ENCODE results near the gene PCDH1. TPM values are rescaled to one million over a fixed set of nuclear protein-coding genes. Genes with fewer than 3 reads are reported as not detected.

PCDH1 gene
- total RNA-seq, 1 experiment from 2014 or later = 9.9 TPM

DNA sequence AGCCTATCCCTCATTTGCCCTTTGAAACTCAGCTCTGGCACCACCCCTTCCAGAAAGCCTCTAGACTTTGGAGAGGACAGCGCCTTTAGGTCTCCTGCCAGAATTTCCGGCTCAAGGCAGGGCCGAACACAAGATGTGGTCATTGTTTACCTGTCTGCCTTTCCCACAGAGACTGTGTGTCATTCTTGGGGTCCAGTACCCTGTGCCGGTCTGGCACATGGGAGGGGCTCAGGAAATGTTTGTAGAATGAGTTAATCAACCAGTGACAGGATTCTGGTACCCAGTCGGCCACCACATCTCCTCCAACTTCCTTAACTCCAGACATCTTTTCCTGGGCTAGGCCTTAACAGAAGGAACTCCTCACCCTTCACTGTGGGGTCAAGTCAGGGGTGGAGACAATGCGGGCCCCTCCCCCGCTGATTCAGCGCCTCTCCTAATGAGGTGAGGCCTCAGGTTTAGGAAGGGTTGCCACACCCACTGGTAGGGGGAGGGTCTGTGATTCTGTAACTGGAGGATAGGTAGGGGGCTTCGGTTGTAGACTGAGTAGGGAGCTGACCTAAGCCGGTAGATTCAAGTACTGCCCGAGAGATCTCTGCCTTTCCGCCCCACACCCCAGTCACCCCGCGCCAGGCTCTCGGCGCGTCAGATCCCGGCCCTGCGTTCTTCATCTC is 29.3 kb downstream of the PCDH1 start:
- H3K27ac Mint-ChIP-seq (ENCODE audit: low read depth, unreplicated experiment) = peak overlapping the region; percentile 75
- H3K9me3 Mint-ChIP-seq (ENCODE audit: unreplicated experiment) = no peaks in the 10 kb centered on the region
- DNase-seq (ENCODE audit: unreplicated experiment) = peak; percentile 94
- H3K27me3 Mint-ChIP-seq (ENCODE audit: insufficient read depth, unreplicated experiment) = no peaks in the 10 kb centered on the region
- intact Hi-C loops (cut with micrococcal nuclease) = loop anchor here (2.0 kb wide), 2 partner anchors 28 to 30 kb away; partner anchors contain the start of gene PCDH1
- H3K4me3 Mint-ChIP-seq (ENCODE audit: unreplicated experiment) = peak overlapping the region; percentile 81
- peaks cover 16% of the 10 kb centered on the region for H3K4me1 Mint-ChIP-seq (ENCODE audit: insufficient read depth, unreplicated experiment)
- H3K36me3 Mint-ChIP-seq (ENCODE audit: insufficient read depth, unreplicated experiment) = no peaks in the 10 kb centered on the region
- ChIA-PET POLR2A (interaction anchor here (0.6 to 3.2 kb wide), 17 partner anchors 10 to 262 kb away, joined by 3 to 38 read pairs (median 6); partner anchors contain the start of genes ARAP3, DELE1, HDAC3 and PCDH1), CTCF (interaction anchor here (1.0 to 1.2 kb wide), 3 partner anchors 30 to 112 kb away, joined by 3 to 6 read pairs (median 5); no protein-coding TSS in a partner anchor)
- TF ChIP-seq, protein P1, sequence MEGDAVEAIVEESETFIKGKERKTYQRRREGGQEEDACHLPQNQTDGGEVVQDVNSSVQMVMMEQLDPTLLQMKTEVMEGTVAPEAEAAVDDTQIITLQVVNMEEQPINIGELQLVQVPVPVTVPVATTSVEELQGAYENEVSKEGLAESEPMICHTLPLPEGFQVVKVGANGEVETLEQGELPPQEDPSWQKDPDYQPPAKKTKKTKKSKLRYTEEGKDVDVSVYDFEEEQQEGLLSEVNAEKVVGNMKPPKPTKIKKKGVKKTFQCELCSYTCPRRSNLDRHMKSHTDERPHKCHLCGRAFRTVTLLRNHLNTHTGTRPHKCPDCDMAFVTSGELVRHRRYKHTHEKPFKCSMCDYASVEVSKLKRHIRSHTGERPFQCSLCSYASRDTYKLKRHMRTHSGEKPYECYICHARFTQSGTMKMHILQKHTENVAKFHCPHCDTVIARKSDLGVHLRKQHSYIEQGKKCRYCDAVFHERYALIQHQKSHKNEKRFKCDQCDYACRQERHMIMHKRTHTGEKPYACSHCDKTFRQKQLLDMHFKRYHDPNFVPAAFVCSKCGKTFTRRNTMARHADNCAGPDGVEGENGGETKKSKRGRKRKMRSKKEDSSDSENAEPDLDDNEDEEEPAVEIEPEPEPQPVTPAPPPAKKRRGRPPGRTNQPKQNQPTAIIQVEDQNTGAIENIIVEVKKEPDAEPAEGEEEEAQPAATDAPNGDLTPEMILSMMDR (IDR thresholded peaks at IDR 0.05; ENCODE audit: unreplicated experiment) = no peak
- TSS peak; percentile 78 for BruUV-seq (replicated peaks)

DNA sequence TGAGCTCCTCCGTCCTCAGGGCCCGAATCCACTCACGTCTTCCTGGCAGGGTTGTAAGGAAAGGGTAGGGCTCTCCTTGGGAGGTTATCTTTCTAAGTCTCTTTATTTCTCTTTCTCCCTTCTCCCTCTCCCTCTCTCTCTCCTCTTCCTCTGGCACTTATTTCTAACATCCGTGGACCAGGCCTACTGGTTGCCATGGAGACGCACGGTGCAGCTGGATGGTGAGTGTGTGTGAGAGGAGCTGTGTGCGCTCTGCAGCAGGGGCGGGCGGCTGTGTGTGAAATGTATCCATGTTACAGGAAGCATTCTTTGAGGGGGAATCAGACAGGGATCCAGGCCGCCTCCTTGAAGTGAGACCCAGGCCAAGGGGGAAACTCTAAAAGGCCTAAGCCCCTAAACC is 32.2 kb downstream of the PCDH1 start:
- Mint-ChIP-seq H3K36me3 (ENCODE audit: insufficient read depth, unreplicated experiment) (no peaks in the 10 kb centered on the region), H3K4me3 (ENCODE audit: unreplicated experiment) (no peak overlapping the region), H3K9me3 (ENCODE audit: unreplicated experiment) (no peaks in the 10 kb centered on the region), H3K4me1 (ENCODE audit: insufficient read depth, unreplicated experiment) (peaks cover 35% of the 10 kb centered on the region), H3K27ac (ENCODE audit: low read depth, unreplicated experiment) (peak overlapping the region; percentile 34), H3K27me3 (ENCODE audit: insufficient read depth, unreplicated experiment) (no peaks in the 10 kb centered on the region)
- CTCF ChIA-PET = interaction anchor here (0.6 to 1.1 kb wide), 3 partner anchors 34 to 153 kb away, joined by 3 to 4 read pairs (median 4); no protein-coding TSS in a partner anchor
- TF ChIP-seq, protein P1 (IDR thresholded peaks at IDR 0.05; ENCODE audit: unreplicated experiment) = no peak
- POLR2A ChIA-PET = no interaction called here
- DNase-seq (ENCODE audit: unreplicated experiment) = no peak
- BruUV-seq (replicated peaks) = no TSS peak
- intact Hi-C loops (cut with micrococcal nuclease) = no loop called here

DNA sequence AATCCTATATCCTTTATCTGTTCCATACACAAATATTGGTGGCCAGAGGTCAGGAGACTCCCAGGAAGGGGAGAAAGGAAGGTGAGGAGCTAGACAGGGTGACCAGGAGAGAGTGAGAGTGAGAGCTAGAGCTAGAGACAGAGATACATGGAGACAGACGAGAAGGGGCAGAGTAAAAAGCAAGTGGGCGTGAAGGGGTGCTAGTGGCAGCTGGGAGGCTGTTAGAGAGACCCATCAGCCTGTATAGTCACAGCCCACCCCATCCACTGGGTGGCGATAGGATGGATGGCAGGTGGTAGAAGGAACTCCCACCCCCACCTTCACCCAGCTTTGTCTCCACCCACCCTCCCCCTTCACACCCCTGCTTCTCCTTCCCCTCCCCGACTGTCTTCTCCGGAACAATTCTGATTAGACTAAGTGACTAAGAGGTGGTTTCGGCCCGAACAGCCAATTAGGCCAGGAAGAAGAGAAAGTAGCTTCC is 32.8 kb downstream of the PCDH1 start:
- H3K4me3 Mint-ChIP-seq (ENCODE audit: unreplicated experiment) = no peak overlapping the region

More for the DNA sequence above, 32.8 kb downstream of the PCDH1 start:
- peak overlapping the region; percentile 34 for H3K27ac Mint-ChIP-seq (ENCODE audit: low read depth, unreplicated experiment)
- TF ChIP-seq, protein P1 (IDR thresholded peaks at IDR 0.05; ENCODE audit: unreplicated experiment) = no peak
- no peaks in the 10 kb centered on the region for H3K27me3 Mint-ChIP-seq (ENCODE audit: insufficient read depth, unreplicated experiment)
- BruUV-seq (replicated peaks) = no TSS peak
- no peaks in the 10 kb centered on the region for H3K9me3 Mint-ChIP-seq (ENCODE audit: unreplicated experiment)
- no peak for DNase-seq (ENCODE audit: unreplicated experiment)
- POLR2A ChIA-PET = no interaction called here
- CTCF ChIA-PET = interaction anchor here (0.6 to 1.5 kb wide), 4 partner anchors 13 to 152 kb away, joined by 3 to 4 read pairs (median 4); no protein-coding TSS in a partner anchor
- intact Hi-C loops (cut with micrococcal nuclease) = no loop called here
- H3K4me1 Mint-ChIP-seq (ENCODE audit: insufficient read depth, unreplicated experiment) = peaks cover 36% of the 10 kb centered on the region
- no peaks in the 10 kb centered on the region for H3K36me3 Mint-ChIP-seq (ENCODE audit: insufficient read depth, unreplicated experiment)

Measured in MCF 10A (cell line).